Activated T-helper 9 cell treated with anti-CD3 and anti-CD28 coated beads, Interleukin-2, amount 50 U/mL, for 16 hours (primary cell): ENCODE data around the gene BAHCC1.

ENCODE experiments used
- DNase-seq: peaks from one replicate; pipeline ENCODE4 v3.0.0-alpha.2; 2020; ENCODE audit warnings: low read depth

Gene BAHCC1

DNA sequence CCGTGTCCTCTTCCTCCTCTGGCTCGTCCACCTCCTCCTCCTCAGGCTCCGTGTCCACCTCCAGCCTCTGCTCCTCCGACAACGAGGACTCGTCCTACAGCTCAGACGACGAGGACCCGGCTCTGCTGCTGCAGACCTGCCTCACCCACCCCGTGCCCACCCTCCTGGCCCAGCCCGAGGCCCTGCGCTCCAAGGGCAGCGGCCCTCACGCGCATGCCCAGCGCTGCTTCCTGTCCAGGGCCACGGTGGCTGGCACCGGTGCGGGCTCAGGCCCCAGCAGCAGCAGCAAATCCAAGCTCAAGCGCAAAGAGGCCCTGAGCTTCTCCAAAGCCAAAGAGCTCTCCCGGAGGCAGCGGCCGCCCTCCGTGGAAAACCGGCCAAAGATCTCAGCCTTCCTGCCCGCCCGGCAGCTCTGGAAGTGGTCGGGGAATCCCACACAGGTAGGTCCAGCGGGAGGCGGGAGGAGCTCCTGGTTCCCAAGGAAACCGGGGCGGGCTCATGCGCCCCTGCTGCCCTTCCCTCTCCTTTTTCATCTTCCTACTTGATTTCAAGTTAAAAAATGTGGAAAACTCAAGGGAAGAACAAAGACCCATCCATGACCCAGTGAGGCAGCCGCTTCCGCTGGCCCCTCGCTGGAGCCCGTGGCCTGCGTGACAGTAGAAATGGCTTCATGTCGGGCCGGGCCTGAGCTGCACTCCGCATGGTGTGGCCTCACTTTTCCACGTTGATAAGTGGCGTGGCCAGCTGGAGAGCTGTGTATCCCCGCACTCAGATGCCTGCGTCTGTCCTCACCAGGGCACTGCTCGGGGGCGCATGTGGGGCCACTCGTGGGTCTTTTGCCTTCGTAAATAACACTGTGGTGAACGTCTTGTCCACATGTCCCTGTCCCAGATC lies 66.6 kb downstream of the BAHCC1 start:
- DNase-seq = no peak

DNA sequence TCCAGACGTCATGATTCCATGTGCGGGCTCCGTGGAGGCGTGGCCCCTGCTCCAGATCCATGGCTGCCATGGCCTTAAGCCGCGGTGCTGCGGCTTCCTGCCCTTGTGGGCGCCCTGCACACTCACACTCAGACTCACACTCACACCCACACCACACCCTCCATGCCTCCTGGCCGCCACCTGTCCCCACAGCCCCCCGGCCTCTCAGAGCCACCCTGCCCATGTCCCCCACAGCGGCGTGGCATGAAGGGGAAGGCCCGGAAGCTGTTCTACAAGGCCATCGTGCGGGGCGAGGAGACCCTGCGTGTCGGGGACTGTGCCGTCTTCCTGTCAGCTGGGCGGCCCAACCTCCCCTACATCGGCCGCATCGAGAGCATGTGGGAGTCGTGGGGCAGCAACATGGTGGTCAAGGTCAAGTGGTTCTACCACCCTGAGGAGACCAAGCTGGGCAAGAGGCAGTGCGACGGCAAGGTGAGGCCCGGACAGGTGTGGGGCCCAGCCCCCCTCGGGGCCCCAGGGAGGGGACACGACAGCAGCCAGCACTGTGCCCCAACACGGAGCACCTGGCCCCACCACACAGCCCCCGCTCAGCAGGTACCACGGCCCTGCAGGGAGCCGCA lies 67.4 kb downstream of the BAHCC1 start:
- no peak for DNase-seq

DNA sequence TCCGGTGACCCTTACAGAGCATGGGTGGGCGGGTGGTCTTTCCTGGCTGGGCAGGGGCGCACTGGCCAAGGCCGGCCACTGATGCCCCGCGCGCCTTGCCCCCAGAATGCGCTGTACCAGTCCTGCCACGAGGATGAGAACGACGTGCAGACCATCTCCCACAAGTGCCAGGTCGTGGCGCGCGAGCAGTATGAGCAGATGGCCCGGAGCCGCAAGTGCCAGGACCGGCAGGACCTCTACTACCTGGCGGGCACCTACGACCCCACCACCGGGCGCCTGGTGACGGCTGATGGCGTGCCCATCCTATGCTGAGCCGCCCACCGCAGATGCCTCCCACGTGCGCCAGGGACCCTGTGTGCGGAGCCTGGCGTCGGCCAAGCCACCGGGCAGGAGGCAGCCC lies 68.2 kb downstream of the BAHCC1 start:
- DNase-seq = no peak

DNA sequence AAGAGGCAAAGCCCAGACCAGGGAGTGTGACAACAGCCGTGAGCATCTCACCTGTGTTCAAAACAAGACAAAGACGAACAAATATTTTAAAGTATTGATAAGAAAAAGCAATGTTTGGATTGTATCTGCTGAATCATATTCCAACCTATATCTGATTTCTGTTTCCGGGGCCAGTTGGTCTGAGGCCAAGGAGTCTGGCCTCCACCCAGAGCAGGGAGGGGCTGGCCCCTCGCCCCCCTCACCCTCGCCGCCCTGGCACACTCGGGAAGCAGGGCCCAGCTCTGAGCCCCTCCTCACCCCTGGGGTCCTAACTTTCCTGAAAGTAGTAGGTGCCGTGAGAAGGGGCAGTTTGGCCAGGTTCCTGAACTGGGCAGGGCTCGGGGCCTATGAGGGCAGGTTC lies 69.3 kb downstream of the BAHCC1 start:
- DNase-seq = no peak

DNA sequence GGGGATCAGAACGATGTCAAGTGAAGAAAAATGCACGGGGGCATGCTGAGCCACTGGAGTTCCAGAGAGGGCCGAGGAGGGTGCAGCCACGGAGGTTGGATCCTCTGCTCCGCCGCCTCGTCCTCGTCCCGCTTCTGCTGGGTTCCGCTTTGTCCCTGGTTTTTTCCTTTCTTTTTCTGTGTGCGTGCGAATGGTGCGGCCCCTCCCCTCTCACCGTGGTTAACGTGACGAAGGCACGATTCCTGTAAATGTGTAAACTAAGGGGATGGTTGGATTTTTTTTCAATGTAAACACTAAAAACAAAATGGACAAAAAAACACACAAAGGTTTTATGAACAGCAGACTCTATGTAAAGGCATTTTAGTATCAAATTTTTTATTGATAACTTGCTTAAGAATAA lies 70.7 kb downstream of the BAHCC1 start:
- no peak for DNase-seq

DNA sequence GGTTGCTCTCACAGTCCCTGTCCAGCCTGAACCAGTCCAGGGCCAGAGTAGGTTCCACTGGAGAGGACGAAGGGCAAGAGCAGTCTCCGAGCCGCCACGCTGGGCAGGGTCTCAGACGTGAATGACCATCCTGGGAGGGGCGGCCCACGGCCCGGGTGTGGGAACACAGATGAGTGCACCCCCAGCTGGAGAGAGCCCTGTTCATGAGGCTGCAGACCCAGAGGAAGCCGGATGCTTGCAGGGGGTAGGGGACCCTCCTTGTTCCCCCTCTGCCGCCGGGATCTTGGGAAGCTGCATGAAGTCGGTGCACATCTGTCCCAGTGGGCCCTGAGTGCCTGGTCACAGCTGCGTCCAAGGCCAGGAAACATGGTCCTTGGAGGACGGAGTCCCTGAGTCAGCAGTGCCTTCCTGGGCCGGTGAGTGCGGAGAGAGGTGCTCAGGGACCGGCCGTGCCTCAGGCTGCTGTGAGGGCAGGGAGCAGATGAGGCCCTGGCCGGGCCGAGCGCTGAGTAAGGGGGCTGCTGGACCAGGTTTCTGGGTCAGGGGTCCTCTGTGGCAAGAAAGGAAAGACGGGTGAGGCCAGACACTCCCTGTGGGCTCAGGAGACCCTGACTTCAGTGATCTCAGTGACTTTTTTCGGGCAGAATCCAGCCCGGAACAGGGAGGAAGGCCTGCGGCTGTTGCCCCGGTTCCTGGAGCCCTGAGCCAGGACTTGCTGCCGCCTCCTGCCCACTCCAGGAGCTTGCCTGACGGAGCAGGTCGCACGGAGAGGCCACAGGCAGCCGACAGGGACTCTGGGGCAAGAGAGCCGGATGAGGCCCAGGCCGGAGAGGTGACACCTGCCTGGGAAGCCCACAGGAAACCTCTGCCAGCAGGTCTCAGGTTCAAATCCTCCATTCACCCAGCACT lies 71.6 kb downstream of the BAHCC1 start:
- DNase-seq = no peak

DNA sequence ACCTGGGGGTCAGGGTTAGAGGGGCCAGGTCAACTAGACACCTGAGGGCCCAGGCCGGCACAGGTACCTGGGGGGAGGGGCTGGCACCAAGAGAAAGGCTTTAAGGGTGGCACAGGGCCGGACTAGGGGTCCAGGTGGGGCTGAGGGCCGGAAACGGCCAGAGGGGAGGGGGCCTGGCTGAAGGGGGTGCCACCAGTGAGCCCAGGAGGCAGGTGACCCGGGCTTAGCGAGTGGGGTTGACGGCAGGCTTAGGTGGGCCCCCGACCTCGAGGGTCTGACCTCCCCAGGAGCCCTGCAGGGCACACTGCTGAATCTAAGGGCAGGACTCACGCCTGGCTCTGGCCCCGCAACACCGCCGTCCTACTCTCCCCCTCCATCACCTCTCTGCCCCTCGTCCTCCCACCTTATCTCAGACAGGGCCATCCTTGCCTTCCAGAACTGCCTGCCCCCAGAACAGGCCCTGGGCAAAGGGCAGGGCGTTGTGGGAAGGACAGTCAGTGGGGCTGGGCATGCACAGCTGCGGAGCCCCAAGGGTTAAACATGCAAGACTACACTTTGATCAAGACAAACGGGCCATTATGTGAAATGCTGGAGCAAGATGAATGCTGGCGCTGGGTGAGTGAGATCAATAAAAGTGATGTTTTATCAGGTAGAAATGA lies 73.0 kb downstream of the BAHCC1 start:
- DNase-seq = no peak

DNA sequence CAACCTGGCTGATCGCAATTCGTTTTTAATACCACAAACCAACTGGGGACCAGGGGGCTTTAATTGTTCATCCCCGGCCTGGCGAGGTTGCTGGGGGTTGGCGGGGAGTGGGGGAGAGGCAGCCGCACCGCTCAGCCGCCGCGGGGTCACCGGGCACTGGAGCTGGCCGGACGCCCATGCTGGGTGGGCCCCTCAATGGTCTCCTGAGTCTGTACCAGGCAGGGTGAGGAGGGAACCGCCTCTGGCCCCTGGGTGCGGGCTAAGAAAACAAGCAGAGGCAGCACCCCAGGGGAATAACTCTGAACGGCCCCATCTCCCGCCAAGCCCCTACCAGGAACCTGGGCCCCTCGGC lies 73.5 kb downstream of the BAHCC1 start:
- no peak for DNase-seq

DNA sequence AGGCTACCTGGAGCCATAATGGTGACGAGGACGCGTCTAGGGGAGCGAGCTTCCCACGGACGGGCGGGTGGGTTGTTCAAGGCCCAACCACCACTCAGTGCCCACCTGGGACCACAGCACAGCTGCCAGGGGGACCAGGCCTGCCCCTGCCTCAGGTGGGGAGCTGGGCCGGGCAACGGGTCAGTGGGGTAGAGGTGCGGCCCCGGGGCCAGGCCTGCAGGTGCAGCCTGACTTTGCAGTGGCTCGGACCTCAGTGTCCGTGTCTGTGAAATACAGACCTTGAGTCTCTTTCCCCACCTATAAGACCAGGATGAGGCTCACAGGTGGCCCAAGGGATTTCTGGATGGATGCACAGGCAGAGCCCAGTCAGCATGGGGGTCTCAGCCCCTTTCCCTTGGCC lies 74.0 kb downstream of the BAHCC1 start:
- no peak for DNase-seq

DNA sequence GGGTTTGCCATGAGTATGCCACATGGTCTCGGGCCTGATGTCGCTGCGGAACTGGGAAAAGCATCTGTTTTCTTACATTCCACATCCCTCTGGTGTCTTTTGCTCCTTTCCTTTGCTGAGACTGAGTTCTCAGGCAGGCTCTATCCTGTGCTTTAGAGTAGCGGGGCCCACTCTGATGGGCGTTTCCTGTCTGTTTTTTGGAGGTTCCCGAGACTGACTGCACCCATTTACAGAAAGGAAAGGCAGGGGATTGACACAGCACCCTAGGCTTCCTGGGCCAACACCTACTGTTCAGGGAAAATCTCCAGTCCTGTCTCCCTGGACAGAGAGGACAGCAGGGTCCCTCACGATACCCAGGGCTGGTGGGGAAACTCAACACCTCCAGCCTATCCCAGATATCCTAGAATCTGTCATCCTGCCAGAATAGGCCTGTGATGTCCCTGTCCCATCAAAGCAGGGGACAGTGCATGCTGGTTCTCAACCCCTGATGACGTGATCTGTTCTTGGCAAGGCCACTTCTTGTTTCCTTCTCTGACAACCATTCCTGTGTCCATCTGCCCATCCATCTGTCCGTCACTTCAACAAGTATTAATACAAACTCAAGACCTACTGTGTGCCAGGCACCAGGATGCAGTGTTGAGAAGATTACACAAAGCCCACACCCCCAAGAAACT lies 75.2 kb downstream of the BAHCC1 start:
- no peak for DNase-seq

DNA sequence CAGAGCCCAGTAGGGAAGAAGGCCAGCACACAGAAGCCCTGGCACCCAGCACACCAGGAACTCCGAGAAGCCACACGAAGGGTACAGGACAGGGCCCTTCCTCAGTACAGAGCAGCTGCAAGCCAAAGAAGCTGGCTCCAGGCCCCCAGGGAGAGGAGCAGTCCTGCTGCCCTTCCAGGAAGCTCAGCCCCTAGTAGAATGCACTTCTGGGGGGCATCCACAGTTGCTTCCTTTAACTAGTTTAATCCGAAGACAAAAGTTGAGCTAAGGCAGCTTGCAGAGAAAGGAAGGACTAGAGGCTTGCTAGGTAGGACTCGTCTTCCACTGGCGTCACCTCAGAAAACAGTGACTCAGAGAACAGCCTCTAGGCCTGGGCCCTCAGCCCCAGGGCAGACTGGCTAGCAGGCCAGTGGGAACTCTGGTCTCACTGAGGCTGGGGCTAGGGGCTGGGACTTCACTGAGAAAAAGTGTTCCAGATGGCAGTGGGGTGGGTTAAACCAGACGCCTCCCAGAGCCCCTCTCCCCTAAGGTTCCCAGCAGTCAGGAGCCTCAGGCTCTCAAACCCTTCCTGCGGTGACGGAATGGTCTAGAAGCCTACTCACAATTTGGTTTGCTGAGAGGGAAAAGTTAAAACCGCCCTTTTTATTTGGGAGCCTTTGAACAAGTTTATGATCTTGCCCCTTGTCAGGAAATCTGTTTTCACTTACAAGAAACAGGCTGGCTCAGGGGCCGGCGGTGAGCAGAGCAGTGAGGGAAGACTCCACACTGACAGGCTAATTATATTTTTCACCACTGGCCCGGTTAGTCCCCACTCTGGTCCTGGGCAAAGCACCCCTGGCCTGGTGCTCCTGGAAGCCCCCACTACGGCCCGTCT lies 75.9 kb downstream of the BAHCC1 start:
- no peak for DNase-seq

DNA sequence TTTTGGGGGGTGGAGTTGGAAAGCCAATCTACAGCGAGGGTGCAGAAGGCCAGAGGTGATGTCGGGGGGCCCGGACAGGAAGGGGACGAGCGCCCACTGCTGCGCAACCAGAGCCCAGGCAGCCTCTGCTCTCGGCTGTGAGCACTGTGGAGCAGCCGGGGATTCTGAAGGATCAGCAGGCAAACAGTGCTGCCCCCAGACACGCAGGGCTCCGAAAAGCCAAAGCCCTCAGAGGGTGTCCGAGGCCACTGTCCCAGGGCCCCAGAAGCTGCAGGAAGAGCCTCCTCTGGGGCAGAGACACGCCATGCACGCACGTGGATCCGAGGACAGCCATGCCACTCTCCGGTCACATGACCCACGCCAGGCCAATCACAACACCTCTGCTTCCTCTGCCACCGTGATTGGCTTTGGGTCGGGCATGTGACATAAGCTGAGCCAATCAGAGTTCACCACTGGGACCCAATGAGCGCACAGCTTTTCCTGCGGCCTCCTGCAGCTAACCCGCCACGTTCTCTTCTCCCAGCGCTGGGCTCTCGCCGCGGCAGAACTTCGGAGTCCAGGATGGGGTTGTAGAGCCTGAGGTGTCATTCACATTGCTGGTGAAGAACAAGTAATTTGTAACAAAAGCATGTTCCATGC lies 76.7 kb downstream of the BAHCC1 start:
- DNase-seq = no peak

DNA sequence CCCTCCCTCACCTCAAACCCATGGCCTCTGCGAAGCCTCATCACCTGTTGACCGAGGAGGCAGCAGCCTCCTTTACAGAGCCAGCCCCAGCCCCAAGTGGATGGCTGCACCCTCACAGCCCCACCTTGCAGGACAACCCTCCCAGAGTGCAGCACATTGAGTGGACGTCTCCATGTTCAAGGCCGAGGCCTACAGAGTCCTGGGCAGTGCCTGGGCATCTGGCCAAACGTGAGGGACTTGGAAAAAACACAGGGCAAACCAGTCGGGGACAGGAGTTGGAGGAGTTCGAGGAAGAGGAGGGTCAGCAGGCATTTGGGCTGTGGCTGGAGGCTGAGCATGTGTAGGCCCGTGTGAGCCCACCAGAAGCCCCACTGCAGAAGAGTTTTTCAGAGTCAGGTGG lies 77.8 kb downstream of the BAHCC1 start:
- DNase-seq = no peak

DNA sequence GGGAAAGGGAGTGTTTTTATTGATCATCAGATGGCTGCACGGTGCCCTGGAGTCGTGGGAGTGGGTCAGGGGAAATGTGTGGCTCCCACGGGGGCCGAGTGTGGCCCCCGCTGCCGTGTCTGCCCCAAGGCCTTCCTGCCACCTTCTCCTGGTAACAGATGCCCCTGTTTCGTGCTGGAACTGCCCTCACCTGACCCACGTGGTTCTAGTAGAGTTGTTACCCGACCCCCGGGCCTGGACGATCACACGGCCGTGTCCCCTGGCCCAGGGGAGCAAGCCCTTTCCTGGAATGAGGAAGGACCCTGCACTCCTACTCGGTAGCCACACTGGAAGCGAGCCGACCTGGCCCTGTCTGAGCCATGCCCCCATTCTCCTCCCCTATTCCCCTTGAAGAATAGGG lies 79.7 kb downstream of the BAHCC1 start:
- no peak for DNase-seq

DNA sequence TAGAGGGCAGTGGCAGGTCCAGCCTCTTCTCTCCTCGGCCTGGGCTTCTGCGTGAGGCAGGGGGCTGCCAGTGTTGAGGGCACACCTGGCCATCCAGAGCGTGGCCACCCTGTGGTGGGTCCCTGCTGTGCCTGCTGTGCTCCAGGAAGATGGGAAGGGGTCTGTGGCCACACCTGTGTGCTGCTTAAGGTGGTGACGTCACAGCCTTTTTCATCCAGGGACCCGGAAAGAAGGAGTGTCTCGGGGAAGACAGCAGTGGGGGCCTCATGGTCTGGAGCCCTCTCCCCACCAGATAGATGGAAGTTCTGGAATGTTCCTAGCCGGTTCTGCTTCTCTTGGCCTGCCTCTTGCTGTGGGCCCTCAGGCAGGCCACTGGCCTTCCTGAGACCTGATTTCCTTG lies 80.8 kb downstream of the BAHCC1 start:
- no peak for DNase-seq

DNA sequence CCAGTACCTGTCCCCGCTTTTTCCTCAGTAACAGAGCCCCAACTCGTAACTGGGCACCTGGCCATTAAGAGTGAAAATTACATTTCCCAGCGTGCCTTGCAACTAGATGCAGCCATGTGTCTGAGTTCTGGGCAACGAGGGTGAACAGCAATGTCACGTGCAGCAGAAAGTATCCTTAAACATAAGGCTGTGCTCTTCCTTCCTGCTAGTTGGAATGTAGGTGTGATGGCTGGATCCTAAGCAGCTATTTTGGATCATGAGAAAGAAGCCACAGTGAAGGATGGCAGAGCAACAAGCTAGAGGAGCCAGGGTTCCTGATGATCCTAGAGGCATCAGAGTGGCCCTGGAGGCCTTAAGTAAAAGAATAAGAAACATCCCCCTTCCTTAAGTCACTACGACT lies 81.4 kb downstream of the BAHCC1 start:
- DNase-seq = no peak

DNA sequence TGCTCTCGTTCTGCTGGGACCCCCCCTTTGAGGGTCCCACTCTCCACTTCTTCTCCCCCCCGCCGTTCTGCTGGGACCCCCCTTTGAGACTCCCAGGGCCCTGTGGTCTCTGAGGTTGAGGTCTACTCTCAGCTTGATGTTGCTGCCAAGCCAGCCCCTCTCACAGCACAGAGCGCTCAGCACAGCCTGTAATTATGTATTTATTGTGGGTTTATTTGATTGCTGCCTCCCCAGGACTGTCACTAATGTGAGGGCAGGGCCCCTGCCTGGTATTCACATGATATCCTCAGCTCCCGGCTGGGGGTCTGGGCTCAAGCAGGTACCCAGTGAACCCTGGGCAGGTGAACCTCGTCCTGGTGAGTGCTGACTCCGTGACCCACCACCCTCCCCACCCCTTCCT lies 81.9 kb downstream of the BAHCC1 start:
- no peak for DNase-seq

DNA sequence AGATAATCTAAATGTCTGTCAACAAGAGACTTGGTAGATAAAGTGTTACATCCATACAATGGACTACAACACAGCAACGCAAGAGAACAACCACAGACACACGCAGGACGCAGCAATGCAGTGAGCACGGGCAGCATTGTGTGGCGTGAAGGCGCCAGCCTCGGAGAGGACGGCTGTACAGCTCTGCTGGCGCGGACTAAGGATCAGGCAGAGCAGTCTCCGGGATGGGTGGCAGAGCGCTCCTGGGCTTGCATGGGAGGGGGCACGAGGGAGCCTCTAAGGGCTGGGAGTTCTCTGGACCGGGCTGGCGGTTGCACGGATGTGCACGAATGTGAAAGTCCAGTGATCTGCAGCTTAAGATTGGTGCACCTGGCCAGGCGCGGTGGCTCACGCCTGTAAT lies 82.9 kb downstream of the BAHCC1 start:
- no peak for DNase-seq

DNA sequence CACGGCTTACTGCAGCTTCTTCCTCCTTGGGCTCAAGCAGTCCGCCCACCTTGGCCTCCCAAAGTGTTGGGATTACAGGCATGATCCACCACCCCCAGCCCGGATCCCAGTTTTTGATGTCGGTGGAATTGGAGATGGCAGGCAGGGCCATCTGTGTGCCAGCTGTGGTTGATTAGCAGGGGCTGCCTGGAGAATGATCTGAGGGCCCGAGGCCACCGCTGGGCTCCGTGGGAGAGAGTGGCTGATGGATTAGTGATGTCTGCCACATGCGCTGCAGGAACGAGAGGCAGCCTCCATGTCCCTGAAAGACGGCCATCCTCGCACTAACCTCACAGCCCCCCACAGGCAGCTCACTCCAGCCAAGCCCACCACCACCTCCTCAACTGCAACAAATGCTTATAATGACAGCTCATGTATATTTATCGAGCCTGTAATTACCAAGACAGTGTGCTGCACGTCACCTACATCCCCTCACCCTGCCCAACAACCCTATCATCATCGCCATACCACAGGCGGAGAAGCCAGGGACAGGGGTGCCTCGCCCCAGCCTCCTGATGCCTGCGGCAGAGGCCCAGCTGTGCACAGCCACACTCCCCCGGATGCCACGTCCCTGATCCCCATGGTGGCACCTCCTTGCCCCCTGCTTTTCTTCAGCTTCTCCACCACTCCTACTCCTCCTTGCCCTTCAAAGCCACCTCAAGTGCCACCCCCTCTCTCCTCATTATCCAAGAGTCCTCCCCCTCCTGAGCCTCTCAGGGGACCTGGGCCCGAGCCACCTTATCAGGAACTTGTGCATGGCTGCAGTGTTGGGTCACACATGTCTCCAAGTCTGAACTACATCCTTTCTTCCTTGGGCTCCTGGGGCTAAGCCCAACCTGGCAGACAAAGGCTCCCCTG lies 84.2 kb downstream of the BAHCC1 start:
- DNase-seq = no peak
